IMR-90 (cell line): ENCODE data around the gene SPRY1. TPM values are rescaled to one million over a fixed set of nuclear protein-coding genes. Genes with fewer than 3 reads are reported as not detected.

ENCODE experiments used
- ATAC-seq: fragments of 200-7000 bp; cut with Tn5 transposase; 2 replicates; pipeline ENCODE4 v1.9.1; 2020; ENCODE audit warnings: low read depth, mild to moderate bottlenecking, moderate library complexity
- BruUV-seq: library from RNA; stranded (reverse); fragments of 400-500 nt; replicated peaks from 2 replicates; lab custom pipeline; 2021; lab: Mats Ljungman, UMichigan
- CTCF ChIA-PET: fragments of 300-600 bp; formaldehyde crosslinking; extraction: SDS; loops from one replicate; lab custom pipeline; 2021; ENCODE audit warnings: antibody characterized with exemption; lab: Yijun Ruan, JAX
- POLR2A ChIA-PET: fragments of 300-600 bp; sonication (Branson Sonifier 250); formaldehyde crosslinking; loops from one replicate; lab custom pipeline; 2022; ENCODE audit warnings: antibody characterized with exemption; ENCODE audit not compliant: unreplicated experiment; lab: Charles Lee
- DNase-seq: peaks from one replicate; pipeline ENCODE4 v3.0.0; 2013
- H2AFZ ChIP-seq: replicated peaks from 2 replicates; pipeline ENCODE3; 2013; ENCODE audit warnings: low read length, mild to moderate bottlenecking; ENCODE audit not compliant: poor library complexity
- H2AK5ac ChIP-seq: 2 replicates; pipeline ENCODE4 v1.6.1; 2013; ENCODE audit warnings: low read depth, low read length, inconsistent platforms
- H2AK9ac ChIP-seq: replicated peaks from 2 replicates; pipeline ENCODE3; 2013; ENCODE audit warnings: mild to moderate bottlenecking, low read depth, low read length, moderate library complexity; ENCODE audit not compliant: poor library complexity
- H2BK120ac ChIP-seq: 2 replicates; pipeline ENCODE4 v1.6.1; 2013; ENCODE audit warnings: low read depth, low read length, inconsistent platforms
- H2BK15ac ChIP-seq: 3 replicates; pipeline ENCODE4 v1.6.1; 2013; ENCODE audit warnings: low read depth, low read length, inconsistent platforms
- H2BK20ac ChIP-seq: 2 replicates; pipeline ENCODE4 v1.6.1; 2013; ENCODE audit warnings: low read depth, mild to moderate bottlenecking, inconsistent platforms, low read length, moderate library complexity
- H2BK5ac ChIP-seq: 2 replicates; pipeline ENCODE4 v1.6.1; 2013; ENCODE audit warnings: mild to moderate bottlenecking, low read depth, low read length, inconsistent platforms; ENCODE audit not compliant: poor library complexity, severe bottlenecking
- H3K14ac ChIP-seq: replicated peaks from 2 replicates; pipeline ENCODE4 v1.6.1; 2013; ENCODE audit warnings: low read depth, low read length, inconsistent platforms
- H3K18ac ChIP-seq: 2 replicates; pipeline ENCODE4 v1.6.1; 2013; ENCODE audit warnings: low read depth, low read length, control low read depth
- H3K23ac ChIP-seq: 2 replicates; pipeline ENCODE4 v1.6.1; 2013; ENCODE audit warnings: low read depth, low read length, inconsistent platforms
- H3K27ac ChIP-seq: 2 replicates; pipeline ENCODE4 v1.5.1; 2013; ENCODE audit warnings: mild to moderate bottlenecking, control low read depth, low read length; ENCODE audit not compliant: insufficient read depth
- H3K27me3 ChIP-seq: 2 replicates; pipeline ENCODE4 v1.6.1; 2013; ENCODE audit warnings: low read length; ENCODE audit not compliant: control insufficient read depth, insufficient read depth
- H3K36me3 ChIP-seq: 2 replicates; pipeline ENCODE4 v1.6.1; 2013; ENCODE audit warnings: low read length, mixed read lengths; ENCODE audit not compliant: control insufficient read depth, insufficient read depth
- H3K4ac ChIP-seq: 2 replicates; pipeline ENCODE4 v1.6.1; 2013; ENCODE audit warnings: low read depth, low read length, inconsistent platforms
- H3K4me1 ChIP-seq: 2 replicates; pipeline ENCODE4 v1.6.1; 2013; ENCODE audit warnings: low read length, mixed read lengths; ENCODE audit not compliant: control insufficient read depth, insufficient read depth
- H3K4me2 ChIP-seq: 2 replicates; pipeline ENCODE4 v1.6.1; 2013; ENCODE audit warnings: low read depth, mild to moderate bottlenecking, control low read depth, low read length, moderate library complexity
- H3K4me3 ChIP-seq: 2 replicates; pipeline ENCODE4 v1.5.1; 2013; ENCODE audit warnings: low read depth, mild to moderate bottlenecking, control low read depth, low read length, moderate library complexity; ENCODE audit not compliant: insufficient read depth
- H3K56ac ChIP-seq: 2 replicates; pipeline ENCODE4 v1.6.1; 2013; ENCODE audit warnings: low read length, inconsistent platforms; ENCODE audit not compliant: insufficient read depth; ENCODE audit errors: extremely low read depth
- H3K79me1 ChIP-seq, 2 experiments: 2 replicates each; pipeline ENCODE4 v1.6.1; 2013; ENCODE audit warnings: low read length in 2 of 2, inconsistent platforms in 1 of 2, low read depth in 1 of 2
- H3K9ac ChIP-seq: 2 replicates; pipeline ENCODE4 v1.6.1; 2013; ENCODE audit warnings: low read depth, low read length, control low read depth
- H3K9me1 ChIP-seq: 2 replicates; pipeline ENCODE4 v1.6.1; 2013; ENCODE audit warnings: low read length, inconsistent platforms; ENCODE audit not compliant: insufficient read depth
- H3K9me3 ChIP-seq: 2 replicates; pipeline ENCODE4 v1.6.1; 2013; ENCODE audit warnings: low read length; ENCODE audit not compliant: control insufficient read depth, insufficient read depth
- H4K20me1 ChIP-seq: 2 replicates; pipeline ENCODE4 v1.6.1; 2013; ENCODE audit warnings: low read length, inconsistent platforms; ENCODE audit not compliant: insufficient read depth
- H4K5ac ChIP-seq: 2 replicates; pipeline ENCODE4 v1.6.1; 2013; ENCODE audit warnings: mild to moderate bottlenecking, low read depth, low read length, control low read depth
- H4K8ac ChIP-seq, 2 experiments: 2 replicates each; pipeline ENCODE4 v1.6.1; 2013; ENCODE audit warnings: low read depth in 2 of 2, low read length in 2 of 2, control low read depth in 1 of 2, inconsistent platforms in 1 of 2
- H4K91ac ChIP-seq: 2 replicates; pipeline ENCODE4 v1.6.1; 2013; ENCODE audit warnings: low read depth, low read length, inconsistent platforms; ENCODE audit not compliant: insufficient read depth
- BHLHE40 ChIP-seq: fragments of 150-350 bp; IDR thresholded peaks from 2 replicates; pipeline ENCODE4 v1.6.1; 2016; ENCODE audit warnings: mild to moderate bottlenecking, low read depth, low read length
- CEBPB ChIP-seq: IDR thresholded peaks from 2 replicates; pipeline ENCODE4 v1.6.1; 2012; ENCODE audit warnings: low read depth, low read length, improper control_type of control experiment
- CHD1 ChIP-seq: IDR thresholded peaks from 2 replicates; pipeline ENCODE4 v1.6.1; 2012; ENCODE audit warnings: low read depth, low read length, improper control_type of control experiment
- FOS ChIP-seq: fragments of 150-350 bp; IDR thresholded peaks from 2 replicates; pipeline ENCODE4 v1.6.1; 2016; ENCODE audit warnings: low read depth, low read length
- MAFK ChIP-seq: IDR thresholded peaks from 2 replicates; pipeline ENCODE4 v1.6.1; 2012; ENCODE audit warnings: low read depth, low read length, improper control_type of control experiment
- MAZ ChIP-seq: IDR thresholded peaks from 2 replicates; pipeline ENCODE4 v1.6.1; 2012; ENCODE audit warnings: low read depth, mild to moderate bottlenecking, low read length, improper control_type of control experiment, moderate library complexity, borderline replicate concordance
- MXI1 ChIP-seq: IDR thresholded peaks from 2 replicates; pipeline ENCODE4 v1.6.1; 2012; ENCODE audit warnings: low read depth, mild to moderate bottlenecking, low read length, moderate library complexity, borderline replicate concordance
- NFE2L2 ChIP-seq: fragments of 150-350 bp; IDR thresholded peaks from 2 replicates; pipeline ENCODE4 v1.6.1; 2016; ENCODE audit warnings: low read depth, mild to moderate bottlenecking, low read length
- POLR2A ChIP-seq: IDR thresholded peaks from 2 replicates; pipeline ENCODE4 v1.6.1; 2012; ENCODE audit warnings: mild to moderate bottlenecking, low read depth, low read length
- RAD21 ChIP-seq: IDR thresholded peaks from 2 replicates; pipeline ENCODE4 v1.6.1; 2012; ENCODE audit warnings: low read length, improper control_type of control experiment
- RCOR1 ChIP-seq: IDR thresholded peaks from 2 replicates; pipeline ENCODE4 v1.6.1; 2012; ENCODE audit warnings: mild to moderate bottlenecking, low read length, improper control_type of control experiment; ENCODE audit not compliant: insufficient replicate concordance
- SMC3 ChIP-seq: fragments of 150-350 bp; IDR thresholded peaks from 2 replicates; pipeline ENCODE4 v1.6.1; 2016; ENCODE audit warnings: low read depth, mild to moderate bottlenecking, antibody characterized with exemption, low read length, moderate library complexity
- USF2 ChIP-seq: fragments of 150-350 bp; IDR thresholded peaks from 2 replicates; pipeline ENCODE4 v1.6.1; 2017; ENCODE audit warnings: mild to moderate bottlenecking, antibody characterized with exemption, low read length, low read depth
- WGBS, 2 experiments: methylation state at CpG; one replicate each; pipeline versions ENCODE4 v1.1.5 to v1.1.7; 2013; ENCODE audit warnings: missing lambda C conversion rate in 2 of 2; ENCODE audit not compliant: insufficient read length in 1 of 2; ENCODE audit errors: extremely low coverage in 2 of 2; 5-methylcytosine and 5-hydroxymethylcytosine counted together
- dilution Hi-C: fragments of 300-500 bp; cut with HindIII; formaldehyde crosslinking; loops from one replicate; pipeline ENCODE4 v1.14.3; 2018; ENCODE audit warnings: low sequenced_read_pairs; ENCODE audit not compliant: unreplicated experiment
- in situ Hi-C: fragments of 300-500 bp; cut with MboI; formaldehyde crosslinking; loops from 3 replicates; pipeline ENCODE4 v1.14.3; 2019; ENCODE audit warnings: low sequenced_read_pairs, inconsistent platforms, mixed read lengths
- intact Hi-C: fragments of 100-400 bp; cut with micrococcal nuclease; formaldehyde crosslinking; loops from 2 replicates; pipeline ENCODE4 v1.10.0; 2022
- polyA plus RNA-seq, 3 experiments: library from polyadenylated mRNA; depleted of rRNA; stranded (reverse); fragments of >200 nt; gene quantifications; 2 replicates each; pipeline ENCODE4 v1.2.3, GENCODE V29; 2012; ENCODE audit warnings: low replicate concordance in 1 of 3
- total RNA-seq: library from RNA; depleted of rRNA; stranded (reverse); fragments of >200 nt; gene quantifications from 2 replicates; pipeline ENCODE4 v1.2.3, GENCODE V29; 2012
- TF ChIP-seq, protein P1 (sequence below): conservative IDR thresholded peaks from 2 replicates; pipeline ENCODE4 v1.5.1; 2012; ENCODE audit warnings: mild to moderate bottlenecking, low read depth, low read length, improper control_type of control experiment
- TF ChIP-seq, protein P2 (sequence below): fragments of 150-350 bp; IDR thresholded peaks from 2 replicates; pipeline ENCODE4 v1.6.1; 2016; ENCODE audit warnings: low read depth, mild to moderate bottlenecking, low read length, moderate library complexity, borderline replicate concordance

SPRY1 gene
- total and polyA plus RNA-seq, 2 of the 4 experiments (the other 2 are of a cell fraction) = 1.4 to 2.2 TPM

GRCh38 chr4:123402121-123402465 lies 5.5 kb downstream of the SPRY1 start:
- TF ChIP-seq, protein P1, sequence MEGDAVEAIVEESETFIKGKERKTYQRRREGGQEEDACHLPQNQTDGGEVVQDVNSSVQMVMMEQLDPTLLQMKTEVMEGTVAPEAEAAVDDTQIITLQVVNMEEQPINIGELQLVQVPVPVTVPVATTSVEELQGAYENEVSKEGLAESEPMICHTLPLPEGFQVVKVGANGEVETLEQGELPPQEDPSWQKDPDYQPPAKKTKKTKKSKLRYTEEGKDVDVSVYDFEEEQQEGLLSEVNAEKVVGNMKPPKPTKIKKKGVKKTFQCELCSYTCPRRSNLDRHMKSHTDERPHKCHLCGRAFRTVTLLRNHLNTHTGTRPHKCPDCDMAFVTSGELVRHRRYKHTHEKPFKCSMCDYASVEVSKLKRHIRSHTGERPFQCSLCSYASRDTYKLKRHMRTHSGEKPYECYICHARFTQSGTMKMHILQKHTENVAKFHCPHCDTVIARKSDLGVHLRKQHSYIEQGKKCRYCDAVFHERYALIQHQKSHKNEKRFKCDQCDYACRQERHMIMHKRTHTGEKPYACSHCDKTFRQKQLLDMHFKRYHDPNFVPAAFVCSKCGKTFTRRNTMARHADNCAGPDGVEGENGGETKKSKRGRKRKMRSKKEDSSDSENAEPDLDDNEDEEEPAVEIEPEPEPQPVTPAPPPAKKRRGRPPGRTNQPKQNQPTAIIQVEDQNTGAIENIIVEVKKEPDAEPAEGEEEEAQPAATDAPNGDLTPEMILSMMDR = no peak
- TF ChIP-seq CHD1 (no peak), MAFK (no peak), RAD21 (no peak), MXI1 (no peak), FOS (no peak), SMC3 (no peak), MAZ (no peak), POLR2A (no peak), RCOR1 (no peak), NFE2L2 (no peak), CEBPB (no peak), BHLHE40 (no peak), USF2 (no peak)
- TF ChIP-seq, protein P2, sequence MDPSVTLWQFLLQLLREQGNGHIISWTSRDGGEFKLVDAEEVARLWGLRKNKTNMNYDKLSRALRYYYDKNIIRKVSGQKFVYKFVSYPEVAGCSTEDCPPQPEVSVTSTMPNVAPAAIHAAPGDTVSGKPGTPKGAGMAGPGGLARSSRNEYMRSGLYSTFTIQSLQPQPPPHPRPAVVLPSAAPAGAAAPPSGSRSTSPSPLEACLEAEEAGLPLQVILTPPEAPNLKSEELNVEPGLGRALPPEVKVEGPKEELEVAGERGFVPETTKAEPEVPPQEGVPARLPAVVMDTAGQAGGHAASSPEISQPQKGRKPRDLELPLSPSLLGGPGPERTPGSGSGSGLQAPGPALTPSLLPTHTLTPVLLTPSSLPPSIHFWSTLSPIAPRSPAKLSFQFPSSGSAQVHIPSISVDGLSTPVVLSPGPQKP = no peak
- H3K36me3 ChIP-seq = peaks cover 33% of the 10 kb centered on the region
- H2AK9ac ChIP-seq = peak overlapping the region; percentile 31
- H2BK20ac ChIP-seq = no peak overlapping the region
- peak overlapping the region in 1 of 2 experiments; percentile 50; a peak in 1 of 4 replicates for H4K8ac ChIP-seq
- DNase-seq (no peak), ATAC-seq (no peak)
- H2AFZ ChIP-seq = no peak overlapping the region
- in situ Hi-C loops = no loop called here
- H3K79me1 ChIP-seq = peaks cover 9 to 46% of the 10 kb centered on the region in 2 experiments; a peak in 3 of 4 replicates
- H3K4me2 ChIP-seq = peak overlapping the region; percentile 3; the same call in 1 of the 2 replicates
- peak overlapping the region; percentile 69 for H2AK5ac ChIP-seq
- H2BK5ac ChIP-seq = no peak overlapping the region
- no peak overlapping the region for H3K18ac ChIP-seq
- no CpG with 5 or more reads among the region's 3 CpGs for WGBS, 2 experiments
- H3K4me3 ChIP-seq = no peak overlapping the region
- H4K91ac ChIP-seq = no peak overlapping the region; the same call in 1 of the 2 replicates
- H2BK15ac ChIP-seq = no peak overlapping the region
- H3K9me1 ChIP-seq = peaks cover 8% of the 10 kb centered on the region; the same call in 1 of the 2 replicates
- no peak overlapping the region for H3K14ac ChIP-seq
- H3K4ac ChIP-seq = no peak overlapping the region
- H3K56ac ChIP-seq = no peak overlapping the region
- dilution Hi-C loops = no loop called here
- H3K9ac ChIP-seq = no peak overlapping the region
- intact Hi-C loops = no loop called here
- H4K5ac ChIP-seq = no peak overlapping the region
- H3K23ac ChIP-seq = peak overlapping the region; percentile 18; the same call in 1 of the 2 replicates
- POLR2A ChIA-PET = no interaction called here
- BruUV-seq = no TSS peak
- no peaks in the 10 kb centered on the region for H3K27me3 ChIP-seq
- peak overlapping the region; percentile 5; the same call in 1 of the 2 replicates for H3K27ac ChIP-seq
- H3K4me1 ChIP-seq = no peaks in the 10 kb centered on the region; the same call in none of the 2 replicates
- no peak overlapping the region for H2BK120ac ChIP-seq
- no peaks in the 10 kb centered on the region for H3K9me3 ChIP-seq
- H4K20me1 ChIP-seq = no peaks in the 10 kb centered on the region
- CTCF ChIA-PET = no interaction called here
